OCI-LY3 (cell line): ENCODE data around the gene PELI2.

Experiments used
- H2AFZ ChIP-seq: fragments of 200-600, 300-600 bp; shearing (Covaris generic); 2 replicates; pipeline ENCODE4 v1.6.0; 2014; ENCODE audit warnings: antibody characterized with exemption, low read depth, low read length
- H3K27ac ChIP-seq: fragments of 200-600, 300-600 bp; sonication (generic); 2 replicates; pipeline ENCODE4 v1.5.1; 2014; ENCODE audit warnings: mild to moderate bottlenecking, low read length, moderate library complexity, mixed read lengths
- H3K27me3 ChIP-seq: fragments of 200-600, 300-600 bp; sonication (generic); 2 replicates; pipeline ENCODE4 v1.6.1; 2014; ENCODE audit warnings: low read depth, low read length, mixed read lengths
- H3K36me3 ChIP-seq: fragments of 200-600, 300-600 bp; sonication (generic); replicated peaks from 2 replicates; pipeline ENCODE3; 2014; ENCODE audit warnings: low read depth, low read length, mixed read lengths
- H3K4me1 ChIP-seq: fragments of 300-600, 200-600 bp; sonication (generic); 2 replicates; pipeline ENCODE4 v1.6.1; 2014; ENCODE audit warnings: low read length, mixed read lengths
- H3K4me2 ChIP-seq: fragments of 200-600, 300-600 bp; sonication (generic); 2 replicates; pipeline ENCODE4 v1.6.1; 2014; ENCODE audit warnings: low read length, mixed read lengths
- H3K4me3 ChIP-seq: fragments of 300-600, 200-600 bp; sonication (generic); 2 replicates; pipeline ENCODE4 v1.5.1; 2014; ENCODE audit warnings: antibody characterized with exemption, mild to moderate bottlenecking, low read length, moderate library complexity
- H3K79me2 ChIP-seq: fragments of 300-600, 200-600 bp; shearing (Covaris generic); 2 replicates; pipeline ENCODE4 v1.6.1; 2014; ENCODE audit warnings: mild to moderate bottlenecking, low read length, mixed read lengths
- H3K9ac ChIP-seq: fragments of 300-600, 200-600 bp; shearing (Covaris generic); 2 replicates; pipeline ENCODE4 v1.6.0; 2014; ENCODE audit warnings: mild to moderate bottlenecking, low read length, moderate library complexity
- H3K9me3 ChIP-seq: fragments of 200-600, 300-600 bp; shearing (Covaris generic); 2 replicates; pipeline ENCODE4 v1.6.1; 2014; ENCODE audit warnings: low read length, mixed read lengths; ENCODE audit not compliant: insufficient read depth
- H4K20me1 ChIP-seq: fragments of 200-600, 300-600 bp; sonication (generic); 2 replicates; pipeline ENCODE4 v1.6.1; 2016; ENCODE audit warnings: low read length, mixed read lengths; ENCODE audit not compliant: insufficient read depth
- EZH2phosphoT487 ChIP-seq: fragments of 200-600 bp; shearing (Covaris generic); IDR thresholded peaks from 2 replicates; pipeline ENCODE4 v1.6.1; 2018; ENCODE audit warnings: antibody characterized with exemption, mixed run types, low read depth
- TF ChIP-seq, protein P1 (sequence below): fragments of 200-600, 300-600 bp; sonication (generic); IDR thresholded peaks from 2 replicates; pipeline ENCODE4 v1.5.1; 2014; ENCODE audit warnings: antibody characterized with exemption, low read length, low read depth

PELI2 gene

DNA sequence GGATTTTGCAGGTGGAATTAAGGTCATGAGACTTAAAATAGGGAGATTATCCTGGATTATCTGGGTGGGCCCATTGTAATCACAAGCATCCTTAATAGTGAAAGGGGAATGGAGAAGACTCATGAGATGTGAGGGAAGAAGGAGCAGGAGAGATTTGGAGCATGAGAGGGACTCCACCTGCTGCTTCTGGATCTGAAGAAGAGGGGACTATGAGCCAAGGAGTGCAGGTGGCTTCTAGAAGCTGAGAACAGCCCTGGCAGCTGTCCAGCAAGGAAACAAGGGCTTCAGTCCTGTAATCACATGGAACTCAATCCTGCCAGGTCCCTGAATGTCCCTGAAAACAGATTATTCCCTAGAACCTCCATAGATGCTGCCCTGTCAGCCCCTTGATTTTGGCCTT is 67.8 kb downstream of the PELI2 start:
- Histone ChIP-seq H3K27me3 (peaks cover 15% of the 10 kb centered on the region; the same call in 1 of the 2 replicates), H3K79me2 (no peaks in the 10 kb centered on the region), H4K20me1 (no peaks in the 10 kb centered on the region), H3K4me3 (no peak overlapping the region), H2AFZ (no peak overlapping the region), H3K4me2 (no peak overlapping the region), H3K9ac (no peak overlapping the region), H3K36me3 (no peaks in the 10 kb centered on the region), H3K27ac (no peak overlapping the region), H3K4me1 (no peaks in the 10 kb centered on the region), H3K9me3 (no peaks in the 10 kb centered on the region)
- no peak for TF ChIP-seq EZH2phosphoT487
- TF ChIP-seq, protein P1, sequence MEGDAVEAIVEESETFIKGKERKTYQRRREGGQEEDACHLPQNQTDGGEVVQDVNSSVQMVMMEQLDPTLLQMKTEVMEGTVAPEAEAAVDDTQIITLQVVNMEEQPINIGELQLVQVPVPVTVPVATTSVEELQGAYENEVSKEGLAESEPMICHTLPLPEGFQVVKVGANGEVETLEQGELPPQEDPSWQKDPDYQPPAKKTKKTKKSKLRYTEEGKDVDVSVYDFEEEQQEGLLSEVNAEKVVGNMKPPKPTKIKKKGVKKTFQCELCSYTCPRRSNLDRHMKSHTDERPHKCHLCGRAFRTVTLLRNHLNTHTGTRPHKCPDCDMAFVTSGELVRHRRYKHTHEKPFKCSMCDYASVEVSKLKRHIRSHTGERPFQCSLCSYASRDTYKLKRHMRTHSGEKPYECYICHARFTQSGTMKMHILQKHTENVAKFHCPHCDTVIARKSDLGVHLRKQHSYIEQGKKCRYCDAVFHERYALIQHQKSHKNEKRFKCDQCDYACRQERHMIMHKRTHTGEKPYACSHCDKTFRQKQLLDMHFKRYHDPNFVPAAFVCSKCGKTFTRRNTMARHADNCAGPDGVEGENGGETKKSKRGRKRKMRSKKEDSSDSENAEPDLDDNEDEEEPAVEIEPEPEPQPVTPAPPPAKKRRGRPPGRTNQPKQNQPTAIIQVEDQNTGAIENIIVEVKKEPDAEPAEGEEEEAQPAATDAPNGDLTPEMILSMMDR = no peak

DNA sequence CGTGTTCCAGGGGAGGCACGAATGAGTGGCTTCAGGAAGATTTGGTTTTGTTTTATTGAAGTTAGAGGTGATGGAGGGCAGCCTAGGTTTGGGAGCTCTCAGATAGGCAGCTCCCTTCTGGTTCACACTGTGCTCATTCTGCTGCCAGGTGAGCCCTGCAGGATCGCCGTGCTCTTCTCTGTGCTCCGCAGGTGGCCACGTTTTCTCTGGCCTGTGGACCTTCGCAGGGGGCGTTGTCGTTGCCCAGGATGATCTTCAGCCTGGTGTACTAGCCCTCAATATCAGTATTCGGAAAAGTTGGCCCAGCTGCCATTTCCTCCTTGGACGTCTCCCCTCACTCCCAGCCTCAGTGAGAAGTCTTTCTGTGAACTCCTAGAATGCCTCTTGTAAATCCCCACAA is 69.5 kb downstream of the PELI2 start:
- Histone ChIP-seq H3K9ac (no peak overlapping the region), H3K4me1 (no peaks in the 10 kb centered on the region), H3K27me3 (peaks cover 15% of the 10 kb centered on the region), H4K20me1 (no peaks in the 10 kb centered on the region), H3K4me2 (no peak overlapping the region), H3K4me3 (no peak overlapping the region), H3K79me2 (no peaks in the 10 kb centered on the region), H3K36me3 (no peaks in the 10 kb centered on the region), H2AFZ (no peak overlapping the region), H3K9me3 (no peaks in the 10 kb centered on the region), H3K27ac (no peak overlapping the region)
- no peak for TF ChIP-seq EZH2phosphoT487
- TF ChIP-seq, protein P1 = no peak

DNA sequence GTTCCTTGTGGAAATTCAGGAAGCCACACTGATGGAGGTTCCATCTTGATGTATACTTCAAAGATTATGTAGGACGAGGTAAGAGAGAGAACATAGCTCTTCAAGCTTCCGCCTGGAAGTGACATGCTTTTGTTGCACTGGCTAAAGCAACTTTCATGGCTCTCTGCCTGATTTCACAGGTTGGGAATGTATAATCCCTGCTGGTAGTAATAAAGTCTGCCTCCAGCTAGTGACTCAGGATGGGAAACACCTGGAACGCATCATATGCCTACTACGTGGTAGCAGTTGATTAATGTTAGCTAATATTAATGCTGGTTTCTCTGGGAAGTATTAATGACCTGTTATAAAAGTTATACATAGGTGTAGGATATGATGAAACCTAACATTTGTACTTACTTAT is 71.1 kb downstream of the PELI2 start:
- no peaks in the 10 kb centered on the region for H3K9me3 ChIP-seq
- H3K4me2 ChIP-seq = no peak overlapping the region
- no peak overlapping the region for H3K4me3 ChIP-seq
- no peaks in the 10 kb centered on the region for H4K20me1 ChIP-seq
- no peak overlapping the region for H3K27ac ChIP-seq
- H3K36me3 ChIP-seq = no peaks in the 10 kb centered on the region
- H3K27me3 ChIP-seq = peaks cover 15% of the 10 kb centered on the region
- H3K9ac ChIP-seq = no peak overlapping the region
- no peaks in the 10 kb centered on the region for H3K79me2 ChIP-seq
- H3K4me1 ChIP-seq = no peaks in the 10 kb centered on the region
- TF ChIP-seq, protein P1 = no peak
- TF ChIP-seq EZH2phosphoT487 = no peak
- no peak overlapping the region for H2AFZ ChIP-seq

DNA sequence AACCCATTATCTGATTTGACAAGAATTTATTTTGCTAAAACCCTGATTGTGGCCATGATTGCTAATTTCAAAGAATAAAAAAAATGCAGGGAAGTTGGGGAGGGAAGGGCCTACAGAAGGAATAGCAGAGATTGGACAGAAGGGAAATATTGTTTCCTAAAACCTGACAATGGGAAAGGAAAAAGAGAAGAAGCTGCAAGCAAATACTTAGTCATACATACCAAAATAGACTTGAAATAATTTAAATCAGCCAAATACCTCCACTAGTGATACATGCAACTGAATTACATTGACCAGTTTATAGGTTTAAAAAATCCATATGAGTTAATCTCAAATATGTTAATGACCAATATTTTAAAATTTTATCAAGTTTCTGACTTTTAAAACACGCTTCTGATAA is 75.1 kb downstream of the PELI2 start:
- Histone ChIP-seq H4K20me1 (no peaks in the 10 kb centered on the region), H3K79me2 (no peaks in the 10 kb centered on the region), H3K9me3 (no peaks in the 10 kb centered on the region; the same call in 1 of the 2 replicates), H3K27me3 (peaks cover 4% of the 10 kb centered on the region), H3K4me2 (no peak overlapping the region), H2AFZ (no peak overlapping the region), H3K36me3 (no peaks in the 10 kb centered on the region), H3K4me1 (no peaks in the 10 kb centered on the region), H3K27ac (no peak overlapping the region), H3K4me3 (no peak overlapping the region), H3K9ac (no peak overlapping the region)
- TF ChIP-seq, protein P1 = no peak
- no peak for TF ChIP-seq EZH2phosphoT487
